H1 (cell line): ENCODE measurements around the gene ANKDD1A. TPM values are rescaled to one million over a fixed set of nuclear protein-coding genes. Genes with fewer than 3 reads are reported as not detected.

ENCODE experiments used
- CTCF ChIA-PET: fragments of 300-600 bp; sonication (Branson Sonifier 250); formaldehyde crosslinking; loops from one replicate; lab custom pipeline; 2021; ENCODE audit not compliant: partially characterized antibody; lab: Charles Lee
- POLR2A ChIA-PET: fragments of 300-600 bp; sonication (Branson Sonifier 250); formaldehyde crosslinking; loops from one replicate; lab custom pipeline; 2021; ENCODE audit warnings: inconsistent platforms; ENCODE audit not compliant: partially characterized antibody; lab: Charles Lee
- DNase-seq, 2 experiments: peaks; one replicate each; pipeline versions ENCODE4 v3.0.0 to v3.0.0-alpha.2; 2010 to 2022; ENCODE audit warnings: low spot score in 2 of 2, low read depth in 1 of 2, mixed read lengths in 1 of 2
- FAIRE-seq: peaks from 2 replicates; lab custom pipeline; 2011; peaks lifted over from hg19 to GRCh38; lab: Jason Lieb, UNC
- H2AFZ ChIP-seq: 2 replicates; pipeline ENCODE4 v1.8.1; 2012; ENCODE audit warnings: low read length, inconsistent platforms
- H2AK5ac ChIP-seq: 2 replicates; pipeline ENCODE4 v1.6.1; 2013; ENCODE audit warnings: low read depth, low read length
- H2BK120ac ChIP-seq: replicated peaks from 2 replicates; pipeline ENCODE3; 2013; ENCODE audit warnings: low read depth, low read length, inconsistent platforms
- H2BK12ac ChIP-seq: 2 replicates; pipeline ENCODE4 v1.6.1; 2013; ENCODE audit warnings: low read depth, low read length
- H2BK15ac ChIP-seq: 2 replicates; pipeline ENCODE4 v1.6.1; 2013; ENCODE audit warnings: low read length
- H2BK20ac ChIP-seq: 2 replicates; pipeline ENCODE4 v1.6.1; 2013; ENCODE audit warnings: low read length
- H2BK5ac ChIP-seq: 2 replicates; pipeline ENCODE4 v1.6.1; 2013; ENCODE audit warnings: low read depth, low read length
- H3K14ac ChIP-seq: 2 replicates; pipeline ENCODE4 v1.6.1; 2013; ENCODE audit warnings: inconsistent platforms; ENCODE audit not compliant: insufficient read length
- H3K18ac ChIP-seq: 2 replicates; pipeline ENCODE4 v1.6.1; 2013; ENCODE audit warnings: low read length; ENCODE audit errors: extremely low read depth
- H3K23ac ChIP-seq: 2 replicates; pipeline ENCODE4 v1.6.1; 2013; ENCODE audit warnings: inconsistent platforms; ENCODE audit not compliant: insufficient read length
- H3K23me2 ChIP-seq: 2 replicates; pipeline ENCODE4 v1.6.1; 2013; ENCODE audit warnings: low read depth, low read length
- H3K27ac ChIP-seq: 2 replicates; pipeline ENCODE4 v1.6.1; 2011; ENCODE audit warnings: low read depth, low read length, inconsistent platforms
- H3K27me3 ChIP-seq, 4 experiments: replicated peaks in 1 of 4; 1 replicate in 1 of 4; 2 replicates in 3 of 4; pipeline versions ENCODE4 v1.6.1 to v1.8.1; 2011 to 2013; ENCODE audit warnings: low read length in 3 of 4, mild to moderate bottlenecking in 3 of 4, inconsistent platforms in 2 of 4, mixed read lengths in 2 of 4, moderate library complexity in 1 of 4; ENCODE audit not compliant: control insufficient read depth in 3 of 4, insufficient read depth in 3 of 4; ENCODE audit errors: extremely low read depth in 1 of 4
- H3K36me3 ChIP-seq, 4 experiments: 2 replicates each; pipeline versions ENCODE4 v1.6.1 to v1.8.1; 2011 to 2013; ENCODE audit warnings: mild to moderate bottlenecking in 4 of 4, low read length in 3 of 4, moderate library complexity in 2 of 4, control low read depth in 1 of 4, inconsistent platforms in 1 of 4; ENCODE audit not compliant: insufficient read depth in 4 of 4, control insufficient read depth in 2 of 4
- H3K4ac ChIP-seq: replicated peaks from 2 replicates; pipeline ENCODE3; 2013; ENCODE audit warnings: low read length, low read depth, mixed read lengths, inconsistent platforms; ENCODE audit not compliant: insufficient read length
- H3K4me1 ChIP-seq, 4 experiments: replicated peaks in 1 of 4; 1 replicate in 1 of 4; 2 replicates in 3 of 4; pipeline versions ENCODE4 v1.6.1 to v1.8.1; 2011 to 2013; ENCODE audit warnings: low read length in 3 of 4, inconsistent platforms in 2 of 4, mixed read lengths in 1 of 4; ENCODE audit not compliant: insufficient read depth in 4 of 4, control insufficient read depth in 3 of 4
- H3K4me2 ChIP-seq, 2 experiments: 2 replicates each; pipeline versions ENCODE4 v1.6.1 to v1.8.1; 2011 to 2013; ENCODE audit warnings: low read depth in 2 of 2, low read length in 2 of 2, control low read depth in 1 of 2, inconsistent platforms in 1 of 2, mild to moderate bottlenecking in 1 of 2; ENCODE audit not compliant: insufficient read depth in 1 of 2
- H3K4me3 ChIP-seq, 4 experiments: fragments of 200-600, 300-600 bp in 1 of 4; sonication (generic), shearing (Covaris generic), sonication (Bioruptor Twin) in 1 of 4; 2 replicates each; pipeline versions ENCODE4 v1.5.1 to v1.8.1; 2011 to 2016; ENCODE audit warnings: low read length in 4 of 4, low read depth in 3 of 4, control low read depth in 2 of 4, inconsistent platforms in 2 of 4, mild to moderate bottlenecking in 2 of 4, mixed read lengths in 1 of 4, moderate library complexity in 1 of 4; ENCODE audit not compliant: insufficient read depth in 2 of 4; ENCODE audit errors: extremely low read depth in 1 of 4
- H3K56ac ChIP-seq: replicated peaks from 2 replicates; pipeline ENCODE3; 2013; ENCODE audit warnings: low read depth, mild to moderate bottlenecking, mixed read lengths, low read length, inconsistent platforms; ENCODE audit not compliant: insufficient read length
- H3K79me1 ChIP-seq: 2 replicates; pipeline ENCODE4 v1.6.1; 2013; ENCODE audit warnings: low read depth, low read length, control low read depth
- H3K79me2 ChIP-seq, 2 experiments: 2 replicates each; pipeline versions ENCODE4 v1.6.1 to v1.8.1; 2012 to 2013; ENCODE audit warnings: low read length in 2 of 2, mild to moderate bottlenecking in 2 of 2, inconsistent platforms in 1 of 2; ENCODE audit not compliant: insufficient read depth in 2 of 2, control insufficient read depth in 1 of 2
- H3K9ac ChIP-seq, 4 experiments: replicated peaks in 1 of 4; 1 replicate in 1 of 4; 2 replicates in 3 of 4; pipeline versions ENCODE4 v1.6.1 to v1.8.1; 2011 to 2013; ENCODE audit warnings: low read depth in 3 of 4, low read length in 3 of 4, control low read depth in 2 of 4, mild to moderate bottlenecking in 2 of 4, moderate library complexity in 2 of 4, inconsistent platforms in 1 of 4; ENCODE audit errors: extremely low read depth in 1 of 4
- H3K9me3 ChIP-seq, 2 experiments: 2 replicates each; pipeline versions ENCODE4 v1.6.1 to v1.8.1; 2012 to 2013; ENCODE audit warnings: mild to moderate bottlenecking in 2 of 2, moderate library complexity in 2 of 2, control low read depth in 1 of 2, inconsistent platforms in 1 of 2, low read depth in 1 of 2, low read length in 1 of 2, mixed read lengths in 1 of 2; ENCODE audit not compliant: insufficient read depth in 2 of 2
- H4K20me1 ChIP-seq, 2 experiments: replicated peaks in 1 of 2; 2 replicates each; pipeline versions ENCODE3 to v1.8.1; 2011 to 2013; ENCODE audit warnings: inconsistent platforms in 2 of 2, low read length in 2 of 2, mild to moderate bottlenecking in 1 of 2; ENCODE audit not compliant: insufficient read depth in 2 of 2, control insufficient read depth in 1 of 2
- H4K5ac ChIP-seq: 2 replicates; pipeline ENCODE4 v1.6.1; 2013; ENCODE audit warnings: low read length, low read depth, mixed read lengths, inconsistent platforms; ENCODE audit not compliant: insufficient read length
- H4K8ac ChIP-seq: 2 replicates; pipeline ENCODE4 v1.8.0; 2013; ENCODE audit warnings: mild to moderate bottlenecking, moderate library complexity, low read length, inconsistent platforms; ENCODE audit not compliant: insufficient read depth; ENCODE audit errors: extremely low read depth
- H4K91ac ChIP-seq: replicated peaks from 2 replicates; pipeline ENCODE3; 2013; ENCODE audit warnings: low read length, mixed read lengths, inconsistent platforms; ENCODE audit not compliant: insufficient read length
- BCL11A ChIP-seq, 2 experiments: IDR thresholded peaks; one replicate each; pipeline ENCODE4 v1.6.1; 2011; ENCODE audit warnings: low read depth in 2 of 2, low read length in 2 of 2, mild to moderate bottlenecking in 2 of 2
- CBX5 ChIP-seq: fragments of 300-800, 300-1000 bp; sonication (generic); IDR thresholded peaks from 2 replicates; pipeline ENCODE4 v1.7.1; 2016; ENCODE audit warnings: antibody characterized with exemption, low read length, low read depth
- EP300 ChIP-seq, 2 experiments: IDR thresholded peaks; 1 replicate in 1 of 2; 2 replicates in 1 of 2; pipeline ENCODE4 v1.6.1; 2011 to 2012; ENCODE audit warnings: low read depth in 2 of 2, low read length in 2 of 2, mild to moderate bottlenecking in 2 of 2, borderline replicate concordance in 1 of 2, inconsistent platforms in 1 of 2, moderate library complexity in 1 of 2
- HDAC6 ChIP-seq: IDR thresholded peaks from one replicate; pipeline ENCODE4 v1.7.1; 2012; ENCODE audit warnings: low read depth, mild to moderate bottlenecking, inconsistent platforms, low read length, moderate library complexity
- POLR2AphosphoS5 ChIP-seq: IDR thresholded peaks from 2 replicates; pipeline ENCODE4 v1.6.1; 2011; ENCODE audit warnings: low read depth, low read length
- RFX5 ChIP-seq: IDR thresholded peaks from 2 replicates; pipeline ENCODE4 v1.6.1; 2011; ENCODE audit warnings: low read depth, low read length, improper control_type of control experiment, borderline replicate concordance
- SAP30 ChIP-seq: fragments of 300-600 bp; sonication (generic); IDR thresholded peaks from 2 replicates; pipeline ENCODE4 v1.7.1; 2012; ENCODE audit warnings: low read length, moderate library complexity, mild to moderate bottlenecking, inconsistent platforms; ENCODE audit not compliant: insufficient read depth, insufficient replicate concordance
- SIN3A ChIP-seq, 2 experiments: IDR thresholded peaks in 1 of 2; conservative IDR thresholded peaks in 1 of 2; 2 replicates each; pipeline ENCODE4 v1.6.1; 2011 to 2012; ENCODE audit warnings: low read length in 2 of 2, improper control_type of control experiment in 1 of 2, low read depth in 1 of 2, mild to moderate bottlenecking in 1 of 2
- WGBS, 2 experiments: shearing (Covaris generic) in 1 of 2; methylation state at CpG; one replicate each; pipeline versions ENCODE4 v1.1.6 to v1.1.7; 2013 to 2015; ENCODE audit warnings: low lambda C conversion rate in 2 of 2, mixed read lengths in 2 of 2, inconsistent platforms in 1 of 2, low coverage in 1 of 2, missing lambda C conversion rate in 1 of 2; ENCODE audit not compliant: insufficient replicate concordance in 2 of 2, insufficient coverage in 1 of 2, insufficient read length in 1 of 2; ENCODE audit errors: extremely low coverage in 1 of 2, missing lambda C conversion rate in 1 of 2; 5-methylcytosine and 5-hydroxymethylcytosine counted together
- polyA plus RNA-seq, 7 experiments: library from polyadenylated mRNA; depleted of rRNA in 3 of 7; stranded (reverse) in 5 of 7; unstranded in 2 of 7; fragments of >200 nt in 5 of 7; fragments of 200-250 nt in 2 of 7; gene quantifications; 1 replicate in 5 of 7; 2 replicates in 1 of 7; 4 replicates in 1 of 7; pipeline versions ENCODE4 v1.2.1 to v1.2.3, GENCODE V29; 2011 to 2013; ENCODE audit warnings: missing spikeins in 2 of 7, mixed read lengths in 2 of 7
- total RNA-seq: library from RNA; stranded (reverse); fragmentation: NEBNext Ultra II Directional; extraction: Animal tissue kit (Norgen Biotek cat#: 25700); gene quantifications from 2 replicates; pipeline ENCODE4 v1.2.1, GENCODE V29; 2021
- TF ChIP-seq, protein P1 (sequence below): IDR thresholded peaks from 2 replicates; pipeline ENCODE4 v1.6.1; 2012; ENCODE audit warnings: low read length, inconsistent platforms

ANKDD1A gene
- total and polyA plus RNA-seq, 2 of the 8 experiments (the other 6 are each of a cell fraction or from before 2014, with no cell fraction given): 4.1 to 5.0 TPM

DNA sequence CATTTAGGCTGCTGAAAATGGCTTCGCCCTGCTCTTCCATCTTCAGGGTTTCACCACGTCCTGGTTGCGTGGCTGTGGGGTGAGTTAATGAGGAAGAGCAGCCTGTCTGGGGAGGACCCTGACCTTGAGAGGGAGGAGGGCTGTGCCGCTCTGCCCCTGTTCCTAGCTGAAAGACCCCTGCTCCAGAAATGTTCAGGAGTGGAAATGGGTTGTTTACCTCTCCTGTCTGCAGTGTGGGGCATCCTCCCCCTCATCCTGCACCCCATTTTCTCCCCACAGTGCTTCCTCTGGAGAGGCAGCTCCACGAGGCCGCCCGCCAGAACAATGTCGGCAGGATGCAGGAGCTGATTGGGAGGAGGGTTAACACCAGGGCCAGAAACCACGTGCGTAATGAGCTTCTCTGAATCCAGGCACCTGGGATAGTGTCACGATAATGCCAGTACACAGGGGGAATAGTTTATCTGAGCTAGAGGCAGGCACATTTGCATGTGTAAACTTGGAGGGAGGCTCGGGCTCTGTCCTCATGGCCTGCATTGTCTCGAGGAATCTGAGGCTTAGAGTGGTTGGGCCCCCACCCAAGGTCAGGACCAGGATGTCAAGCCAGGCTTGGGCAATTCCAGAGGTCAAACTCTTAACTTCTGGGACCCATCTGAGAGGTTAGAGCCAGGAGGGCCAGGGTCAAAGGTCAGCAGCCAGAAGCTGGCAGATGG lies 4.0 kb downstream of the ANKDD1A start:
- H4K91ac ChIP-seq: peak overlapping the region; percentile 0
- no peak overlapping the region for H4K5ac ChIP-seq
- H2BK120ac ChIP-seq: no peak overlapping the region
- H3K56ac ChIP-seq: no peak overlapping the region
- H3K23me2 ChIP-seq: peaks cover 9% of the 10 kb centered on the region
- H3K18ac ChIP-seq: peak overlapping the region; percentile 76
- H3K36me3 ChIP-seq: no peaks in the 10 kb centered on the region
- H3K79me1 ChIP-seq: no peaks in the 10 kb centered on the region
- ChIA-PET CTCF (interaction anchor here (0.6 to 1.5 kb wide), 8 partner anchors 10 to 766 kb away, joined by 3 to 9 read pairs (median 3); no protein-coding TSS in a partner anchor), POLR2A (interaction anchor here (0.5 to 2.0 kb wide), 7 partner anchors 10 to 75 kb away, joined by 3 to 10 read pairs (median 6); no protein-coding TSS in a partner anchor)
- peak overlapping the region; percentile 60; the same call in 1 of the 2 replicates for H2BK5ac ChIP-seq
- FAIRE-seq: peak; percentile 48
- H3K4me3 ChIP-seq: no peak overlapping the region
- 64% methylated on average over 13 of the region's 13 CpGs; no CpG with 5 or more reads in 1 of the 2 experiments for WGBS, 2 experiments
- H3K9me3 ChIP-seq: no peaks in the 10 kb centered on the region
- no peaks in the 10 kb centered on the region for H4K20me1 ChIP-seq
- peaks cover 0 to 16% (median 10%) of the 10 kb centered on the region in 4 experiments; a peak in 6 of 7 replicates for H3K4me1 ChIP-seq
- no peak for DNase-seq
- no peak overlapping the region for H3K14ac ChIP-seq
- peak overlapping the region; percentile 60; the same call in 1 of the 2 replicates for H2AK5ac ChIP-seq
- peak overlapping the region; percentile 8 to 38; a peak in 2 of 4 replicates for H3K4me2 ChIP-seq
- H3K23ac ChIP-seq: no peak overlapping the region
- H2BK20ac ChIP-seq: peak overlapping the region; percentile 48; the same call in 1 of the 2 replicates
- H3K4ac ChIP-seq: no peak overlapping the region
- H2BK12ac ChIP-seq: peak overlapping the region; percentile 80
- peaks cover 0 to 13% (median 12%) of the 10 kb centered on the region in 4 experiments; a peak in 6 of 7 replicates for H3K27me3 ChIP-seq
- no peak overlapping the region for H2AFZ ChIP-seq
- peak overlapping the region; percentile 54; the same call in 1 of the 2 replicates for H4K8ac ChIP-seq
- no peak overlapping the region for H3K27ac ChIP-seq
- no peaks in the 10 kb centered on the region for H3K79me2 ChIP-seq
- peak overlapping the region; percentile 95; the same call in 1 of the 2 replicates for H2BK15ac ChIP-seq
- no peak overlapping the region for H3K9ac ChIP-seq
- no peak for TF ChIP-seq EP300 (IDR thresholded peaks at IDR 0.05; ENCODE audit: borderline replicate concordance in 1 of 2, low read depth in 2 of 2, low read length in 2 of 2)
- no peak for TF ChIP-seq CBX5
- TF ChIP-seq SAP30: no peak
- TF ChIP-seq HDAC6: no peak
- no peak for TF ChIP-seq POLR2AphosphoS5
- no peak for TF ChIP-seq BCL11A (IDR thresholded peaks at IDR 0.05; ENCODE audit: low read depth in 2 of 2, low read length in 2 of 2)
- no peak for TF ChIP-seq SIN3A (conservative IDR thresholded peaks at IDR 0.05 in 1 of 2, IDR thresholded peaks at IDR 0.05 in 1 of 2; ENCODE audit: low read depth in 1 of 2, low read length in 2 of 2)
- TF ChIP-seq RFX5: no peak
- TF ChIP-seq, protein P1, sequence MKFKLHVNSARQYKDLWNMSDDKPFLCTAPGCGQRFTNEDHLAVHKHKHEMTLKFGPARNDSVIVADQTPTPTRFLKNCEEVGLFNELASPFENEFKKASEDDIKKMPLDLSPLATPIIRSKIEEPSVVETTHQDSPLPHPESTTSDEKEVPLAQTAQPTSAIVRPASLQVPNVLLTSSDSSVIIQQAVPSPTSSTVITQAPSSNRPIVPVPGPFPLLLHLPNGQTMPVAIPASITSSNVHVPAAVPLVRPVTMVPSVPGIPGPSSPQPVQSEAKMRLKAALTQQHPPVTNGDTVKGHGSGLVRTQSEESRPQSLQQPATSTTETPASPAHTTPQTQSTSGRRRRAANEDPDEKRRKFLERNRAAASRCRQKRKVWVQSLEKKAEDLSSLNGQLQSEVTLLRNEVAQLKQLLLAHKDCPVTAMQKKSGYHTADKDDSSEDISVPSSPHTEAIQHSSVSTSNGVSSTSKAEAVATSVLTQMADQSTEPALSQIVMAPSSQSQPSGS: no peak
